OCI-LY7 (cell line): ENCODE data around the gene KIN. TPM values are rescaled to one million over a fixed set of nuclear protein-coding genes. Genes with fewer than 3 reads are reported as not detected.

ENCODE experiments used
- BruUV-seq: library from RNA; stranded (reverse); fragments of 400-500 nt; replicated peaks from 2 replicates; lab custom pipeline; 2021; lab: Mats Ljungman, UMichigan
- CTCF ChIA-PET: fragments of 300-600 bp; sonication (Branson Sonifier 250); formaldehyde crosslinking; loops from one replicate; lab custom pipeline; 2022; ENCODE audit warnings: antibody characterized with exemption; ENCODE audit not compliant: unreplicated experiment; lab: Charles Lee
- POLR2A ChIA-PET: fragments of 300-600 bp; sonication (Branson Sonifier 250); formaldehyde crosslinking; loops from one replicate; lab custom pipeline; 2022; ENCODE audit warnings: antibody characterized with exemption; lab: Charles Lee
- DNase-seq: peaks from one replicate; pipeline ENCODE4 v3.0.0-alpha.2; 2015; ENCODE audit warnings: low spot score
- H2AFZ ChIP-seq: fragments of 200-600 bp; sonication (generic), shearing (Covaris generic); 2 replicates; pipeline ENCODE4 v1.6.1; 2014; ENCODE audit warnings: mild to moderate bottlenecking, antibody characterized with exemption, low read length, moderate library complexity
- H3K27ac ChIP-seq: fragments of 200-600 bp; sonication (generic); 2 replicates; pipeline ENCODE4 v1.5.1; 2014; ENCODE audit warnings: mixed run types, low read depth, mild to moderate bottlenecking, moderate library complexity, low read length, inconsistent platforms; ENCODE audit not compliant: poor library complexity, severe bottlenecking
- H3K36me3 ChIP-seq: fragments of 200-600 bp; sonication (generic); 2 replicates; pipeline ENCODE4 v1.6.1; 2014; ENCODE audit warnings: mild to moderate bottlenecking, antibody characterized with exemption, low read length, moderate library complexity, mixed read lengths; ENCODE audit not compliant: insufficient read depth
- H3K4me1 ChIP-seq: fragments of 200-600 bp; sonication (generic); 2 replicates; pipeline ENCODE4 v1.5.1; 2014; ENCODE audit warnings: mild to moderate bottlenecking, low read length; ENCODE audit not compliant: insufficient read depth, poor library complexity, severe bottlenecking
- H3K4me2 ChIP-seq: fragments of 200-600 bp; sonication (generic); 2 replicates; pipeline ENCODE4 v1.6.1; 2014; ENCODE audit warnings: mild to moderate bottlenecking, low read length
- H3K4me3 ChIP-seq: fragments of 200-600 bp; sonication (generic); 2 replicates; pipeline ENCODE4 v1.5.1; 2014; ENCODE audit warnings: mild to moderate bottlenecking, low read depth, low read length; ENCODE audit not compliant: poor library complexity, severe bottlenecking
- H3K79me2 ChIP-seq: fragments of 200-600 bp; sonication (generic); 2 replicates; pipeline ENCODE4 v1.6.1; 2016; ENCODE audit warnings: low read depth, mild to moderate bottlenecking, low read length, moderate library complexity, mixed read lengths; ENCODE audit not compliant: insufficient read depth
- H3K9me2 ChIP-seq: fragments of 200-600 bp; sonication (generic); 2 replicates; pipeline ENCODE4 v1.6.1; 2016; ENCODE audit warnings: mild to moderate bottlenecking, low read length, mixed read lengths; ENCODE audit not compliant: insufficient read depth
- H3K9me3 ChIP-seq: fragments of 200-600 bp; sonication (generic); 2 replicates; pipeline ENCODE4 v1.6.1; 2014; ENCODE audit warnings: mild to moderate bottlenecking, mixed run types, low read length, mixed read lengths
- H4K20me1 ChIP-seq: fragments of 200-600 bp; sonication (generic); 2 replicates; pipeline ENCODE4 v1.6.1; 2014; ENCODE audit warnings: mild to moderate bottlenecking, antibody characterized with exemption, low read length, moderate library complexity, mixed read lengths; ENCODE audit not compliant: insufficient read depth
- EZH2phosphoT487 ChIP-seq: fragments of 200-600 bp; sonication (generic); IDR thresholded peaks from 2 replicates; pipeline ENCODE4 v1.6.1; 2018; ENCODE audit warnings: low read depth, borderline replicate concordance, mild to moderate bottlenecking, mixed run types, antibody characterized with exemption, low read length, moderate library complexity, mixed read lengths
- intact Hi-C: fragments of 100-400 bp; cut with micrococcal nuclease; formaldehyde crosslinking; loops from one replicate; pipeline ENCODE4 v1.10.0; 2022; ENCODE audit not compliant: unreplicated experiment
- total RNA-seq, 2 experiments: library from RNA; depleted of rRNA in 1 of 2; stranded (reverse); fragments of >200 nt in 1 of 2; shearing (Covaris generic) in 1 of 2; gene quantifications; 2 replicates each; pipeline ENCODE4 v1.2.3, GENCODE V29; 2014 to 2022
- TF ChIP-seq, protein P1 (sequence below): fragments of 200-600 bp; sonication (generic); conservative IDR thresholded peaks from 2 replicates; pipeline ENCODE4 v1.5.1; 2014; ENCODE audit warnings: mild to moderate bottlenecking, antibody characterized with exemption, low read length, moderate library complexity, mixed read lengths

The KIN gene
- total RNA-seq, 2 experiments from 2014 or later: 12.0 to 15.5 TPM

DNA sequence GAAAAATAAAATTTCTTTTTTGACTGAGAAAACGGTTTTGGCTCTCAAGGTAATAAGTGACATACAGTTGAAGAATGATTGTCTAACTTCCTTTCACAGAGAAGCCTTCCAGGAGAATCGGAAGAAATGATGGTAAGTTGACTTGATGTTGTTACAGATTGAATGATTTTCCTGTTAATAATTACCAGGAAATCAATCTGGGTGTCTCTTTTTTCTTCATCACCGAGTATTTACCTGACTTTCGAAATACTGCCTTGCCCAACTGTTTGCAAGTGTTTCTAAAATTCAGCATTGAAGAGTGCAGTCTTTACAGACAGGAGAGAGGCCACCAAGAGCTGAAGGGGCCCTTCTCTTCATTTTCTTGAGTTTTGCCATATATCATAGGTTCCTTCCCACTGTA is 80.7 kb downstream of the KIN start:
- no peaks in the 10 kb centered on the region for H3K4me1 ChIP-seq
- ChIA-PET CTCF (no interaction called here), POLR2A (interaction anchor here (1.1 kb wide), 1 partner anchor 32 kb away, joined by 4 read pairs; no protein-coding TSS in a partner anchor)
- H3K4me3 ChIP-seq: no peak overlapping the region
- intact Hi-C loops: no loop called here
- H3K36me3 ChIP-seq: no peaks in the 10 kb centered on the region
- H2AFZ ChIP-seq: no peak overlapping the region
- H3K9me2 ChIP-seq: no peaks in the 10 kb centered on the region
- no peak overlapping the region for H3K27ac ChIP-seq
- H3K9me3 ChIP-seq: no peaks in the 10 kb centered on the region
- H4K20me1 ChIP-seq: no peaks in the 10 kb centered on the region
- no peak for TF ChIP-seq EZH2phosphoT487
- TF ChIP-seq, protein P1, sequence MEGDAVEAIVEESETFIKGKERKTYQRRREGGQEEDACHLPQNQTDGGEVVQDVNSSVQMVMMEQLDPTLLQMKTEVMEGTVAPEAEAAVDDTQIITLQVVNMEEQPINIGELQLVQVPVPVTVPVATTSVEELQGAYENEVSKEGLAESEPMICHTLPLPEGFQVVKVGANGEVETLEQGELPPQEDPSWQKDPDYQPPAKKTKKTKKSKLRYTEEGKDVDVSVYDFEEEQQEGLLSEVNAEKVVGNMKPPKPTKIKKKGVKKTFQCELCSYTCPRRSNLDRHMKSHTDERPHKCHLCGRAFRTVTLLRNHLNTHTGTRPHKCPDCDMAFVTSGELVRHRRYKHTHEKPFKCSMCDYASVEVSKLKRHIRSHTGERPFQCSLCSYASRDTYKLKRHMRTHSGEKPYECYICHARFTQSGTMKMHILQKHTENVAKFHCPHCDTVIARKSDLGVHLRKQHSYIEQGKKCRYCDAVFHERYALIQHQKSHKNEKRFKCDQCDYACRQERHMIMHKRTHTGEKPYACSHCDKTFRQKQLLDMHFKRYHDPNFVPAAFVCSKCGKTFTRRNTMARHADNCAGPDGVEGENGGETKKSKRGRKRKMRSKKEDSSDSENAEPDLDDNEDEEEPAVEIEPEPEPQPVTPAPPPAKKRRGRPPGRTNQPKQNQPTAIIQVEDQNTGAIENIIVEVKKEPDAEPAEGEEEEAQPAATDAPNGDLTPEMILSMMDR: no peak
- H3K4me2 ChIP-seq: no peak overlapping the region
- no peaks in the 10 kb centered on the region for H3K79me2 ChIP-seq
- BruUV-seq: no TSS peak
- no peak for DNase-seq

DNA sequence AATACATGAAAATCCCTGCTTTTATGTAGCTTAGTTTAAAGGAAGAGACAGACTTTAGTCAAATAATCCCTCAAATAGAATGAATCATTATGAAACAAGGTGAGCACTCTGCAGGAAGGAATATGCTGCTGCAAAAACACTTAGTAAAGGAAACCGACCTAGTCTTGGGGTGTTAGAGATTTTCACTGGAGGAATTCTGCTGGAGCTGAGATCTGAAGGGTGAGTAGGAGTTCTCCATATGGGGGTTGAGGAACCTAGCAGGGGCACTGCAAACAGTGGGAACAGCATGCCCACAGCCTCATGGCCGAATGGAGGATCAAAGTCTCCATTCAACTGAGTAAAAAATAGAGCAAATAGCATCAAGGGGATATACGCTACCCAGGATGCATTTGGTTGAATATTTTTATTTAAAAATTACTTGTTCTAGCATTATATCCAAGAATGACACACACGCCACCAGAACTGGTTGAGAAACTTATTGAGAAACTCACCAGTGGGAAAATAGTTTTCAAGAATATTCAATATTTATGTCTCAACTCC is 81.2 kb downstream of the KIN start:
- Histone ChIP-seq H3K4me2 (no peak overlapping the region), H3K9me2 (no peaks in the 10 kb centered on the region), H4K20me1 (no peaks in the 10 kb centered on the region), H2AFZ (no peak overlapping the region), H3K36me3 (no peaks in the 10 kb centered on the region), H3K79me2 (no peaks in the 10 kb centered on the region), H3K27ac (no peak overlapping the region), H3K4me3 (no peak overlapping the region), H3K4me1 (no peaks in the 10 kb centered on the region), H3K9me3 (no peaks in the 10 kb centered on the region)
- BruUV-seq: no TSS peak
- TF ChIP-seq, protein P1: no peak
- ChIA-PET POLR2A (interaction anchor here (0.5 to 0.7 kb wide), 2 partner anchors 137 to 470 kb away, joined by 3 read pairs; no protein-coding TSS in a partner anchor), CTCF (no interaction called here)
- no peak for DNase-seq
- intact Hi-C loops: no loop called here

DNA sequence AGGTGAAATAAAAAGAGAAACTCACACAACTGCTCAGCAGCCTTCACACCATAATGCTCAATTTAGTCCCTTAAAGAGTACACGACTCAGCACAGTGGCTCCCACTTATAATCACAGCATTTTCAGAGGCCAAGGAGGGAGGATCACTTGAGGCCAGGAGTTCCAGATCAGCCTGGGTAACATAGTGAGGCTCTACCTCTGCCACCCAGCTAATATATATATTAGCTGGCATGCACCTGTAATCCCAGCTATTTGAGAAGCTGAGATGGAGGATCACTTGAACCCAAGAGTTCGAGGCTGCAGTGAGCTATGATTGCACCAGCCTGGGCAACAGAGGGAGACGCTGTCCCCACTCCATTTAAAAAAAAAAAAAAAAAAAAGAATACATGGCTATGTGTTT is 82.5 kb downstream of the KIN start:
- no peaks in the 10 kb centered on the region for H3K9me3 ChIP-seq
- H4K20me1 ChIP-seq: no peaks in the 10 kb centered on the region
- H3K9me2 ChIP-seq: no peaks in the 10 kb centered on the region
- no TSS peak for BruUV-seq
- no peak overlapping the region for H3K27ac ChIP-seq
- no peaks in the 10 kb centered on the region for H3K4me1 ChIP-seq
- no peaks in the 10 kb centered on the region for H3K36me3 ChIP-seq
- H3K4me2 ChIP-seq: no peak overlapping the region
- no peak for TF ChIP-seq EZH2phosphoT487
- TF ChIP-seq, protein P1: no peak
- no peak overlapping the region for H3K4me3 ChIP-seq
- ChIA-PET POLR2A (interaction anchor here (0.6 kb wide), 1 partner anchor 1619 kb away, joined by 5 read pairs; no protein-coding TSS in a partner anchor), CTCF (no interaction called here)
- no peak overlapping the region for H2AFZ ChIP-seq
- no peak for DNase-seq
- H3K79me2 ChIP-seq: no peaks in the 10 kb centered on the region
- intact Hi-C loops: no loop called here
